GM12878 (cell line): ENCODE measurements around the gene TSPAN16. TPM values are rescaled to one million over a fixed set of nuclear protein-coding genes. Genes with fewer than 3 reads are reported as not detected.

Source experiments
- ATAC-seq: fragments of 200-7000 bp; cut with Tn5 transposase; 3 replicates; pipeline ENCODE4 v1.9.1; 2020; ENCODE audit warnings: mild to moderate bottlenecking, moderate library complexity
- Bru-seq: library from RNA; stranded (reverse); fragments of 400-500 nt; gene quantifications from one replicate; lab custom pipeline; 2021; lab: Mats Ljungman, UMichigan
- BruChase-seq, 2 experiments: library from RNA; stranded (reverse); fragments of 400-500 nt; gene quantifications; one replicate each; lab custom pipeline; 2021; lab: Mats Ljungman, UMichigan
- BruUV-seq: library from RNA; stranded (reverse); fragments of 400-500 nt; replicated peaks from 2 replicates; lab custom pipeline; 2021; lab: Mats Ljungman, UMichigan
- CTCF ChIA-PET: fragments of 300-600 bp; sonication (Branson Sonifier 250); formaldehyde crosslinking; extraction: SDS; loops from one replicate; lab custom pipeline; 2021; ENCODE audit warnings: inconsistent platforms; lab: Yijun Ruan, JAX
- POLR2A ChIA-PET: fragments of 350-600 bp; formaldehyde crosslinking; extraction: SDS; loops from one replicate; lab custom pipeline; 2021; ENCODE audit warnings: inconsistent platforms; lab: Charles Lee
- RAD21 ChIA-PET: fragments of 300-600 bp; sonication (Branson Sonifier 250); formaldehyde crosslinking; loops from one replicate; lab custom pipeline; 2023; ENCODE audit warnings: antibody characterized with exemption; ENCODE audit not compliant: unreplicated experiment; lab: Charles Lee
- SMC1A ChIA-PET: fragments of 300-600 bp; sonication (Branson Sonifier 250); formaldehyde crosslinking; loops from one replicate; lab custom pipeline; 2023; ENCODE audit not compliant: unreplicated experiment, uncharacterized antibody; lab: Charles Lee
- DNase-seq: peaks from one replicate; pipeline ENCODE4 v3.0.0-alpha.2; 2011; ENCODE audit warnings: low read depth, low spot score
- FAIRE-seq: peaks from 3 replicates; lab custom pipeline; 2011; peaks lifted over from hg19 to GRCh38; lab: Jason Lieb, UNC
- H2AFZ ChIP-seq: 2 replicates; pipeline ENCODE4 v1.6.0; 2011; ENCODE audit warnings: low read depth, low read length, control low read depth; ENCODE audit not compliant: control insufficient read depth
- H3K27ac ChIP-seq: 2 replicates; pipeline ENCODE4 v1.5.1; 2011; ENCODE audit warnings: control low read depth; ENCODE audit not compliant: control insufficient read depth, insufficient read depth
- H3K27me3 ChIP-seq, 2 experiments: replicated peaks in 1 of 2; 2 replicates each; pipeline versions ENCODE4 v1.6.0 to v1.6.1; 2011; ENCODE audit warnings: low read length in 1 of 2; ENCODE audit not compliant: control insufficient read depth in 2 of 2, insufficient read depth in 2 of 2
- H3K36me3 ChIP-seq, 2 experiments: 2 replicates each; pipeline ENCODE4 v1.5.1; 2011; ENCODE audit warnings: low read length in 1 of 2; ENCODE audit not compliant: control insufficient read depth in 2 of 2, insufficient read depth in 2 of 2
- H3K4me1 ChIP-seq: 2 replicates; pipeline ENCODE4 v1.6.1; 2011; ENCODE audit warnings: mild to moderate bottlenecking, low read length, moderate library complexity, mixed read lengths; ENCODE audit not compliant: control insufficient read depth, insufficient read depth
- H3K4me2 ChIP-seq: 2 replicates; pipeline ENCODE4 v1.6.0; 2011; ENCODE audit warnings: control low read depth; ENCODE audit not compliant: control insufficient read depth, insufficient read depth
- H3K4me3 ChIP-seq: fragments of 200-600 bp; sonication (generic); 2 replicates; pipeline ENCODE4 v1.5.1; 2016
- H3K79me2 ChIP-seq: 2 replicates; pipeline ENCODE4 v1.6.0; 2011; ENCODE audit warnings: low read length; ENCODE audit not compliant: control insufficient read depth, insufficient read depth
- H3K9ac ChIP-seq: 2 replicates; pipeline ENCODE4 v1.8.0; 2011; ENCODE audit warnings: low read length, control low read depth, mixed read lengths; ENCODE audit not compliant: control insufficient read depth, insufficient read depth
- H3K9me3 ChIP-seq: replicated peaks from 3 replicates; pipeline ENCODE4 v1.5.1; 2011; ENCODE audit warnings: mild to moderate bottlenecking, low read length; ENCODE audit not compliant: control insufficient read depth, insufficient read depth
- H4K20me1 ChIP-seq: 2 replicates; pipeline ENCODE4 v1.6.0; 2011; ENCODE audit not compliant: control insufficient read depth, insufficient read depth
- EED ChIP-seq: sonication (generic); IDR thresholded peaks from 2 replicates; pipeline ENCODE4 v1.6.1; 2016; ENCODE audit warnings: antibody characterized with exemption, low read depth
- WGBS: methylation state at CpG from one replicate; pipeline ENCODE4 v1.1.6; 2016; ENCODE audit warnings: low lambda C conversion rate; ENCODE audit not compliant: insufficient replicate concordance, insufficient coverage; ENCODE audit errors: missing lambda C conversion rate; 5-methylcytosine and 5-hydroxymethylcytosine counted together
- in situ Hi-C: fragments of 300-500 bp; cut with MboI; formaldehyde crosslinking; loops from 9 replicates; pipeline ENCODE4 v1.14.3; 2018; ENCODE audit warnings: mixed read lengths
- intact Hi-C: fragments of 100-400 bp; cut with micrococcal nuclease; formaldehyde crosslinking; loops from one replicate; pipeline ENCODE4 v1.14.2; 2022; ENCODE audit not compliant: unreplicated experiment
- long read RNA-seq, 2 experiments: library from polyadenylated mRNA; unstranded; transcript quantifications; one replicate each; pipeline ENCODE4 v2.0.0, GENCODE V29; 2019 to 2020
- polyA minus RNA-seq, 3 experiments: library from RNA; depleted of rRNA, polyadenylated mRNA; stranded (reverse); fragments of >200 nt; gene quantifications; 2 replicates each; pipeline ENCODE4 v1.2.3, GENCODE V29; 2011
- polyA plus RNA-seq, 11 experiments: library from polyadenylated mRNA; depleted of rRNA in 4 of 11; unstranded in 6 of 11; stranded (reverse) in 5 of 11; fragments of >200 nt; fragmentation: Nextera tagmentation in 4 of 11; fragmentation: Illumina TruSeq in 1 of 11; extraction: Ambion mirVana in 4 of 11; extraction: Trizol in 1 of 11; gene quantifications; 1 replicate in 1 of 11; 2 replicates in 10 of 11; pipeline versions ENCODE4 v1.2.1 to v1.2.3, GENCODE V29; 2011 to 2016; ENCODE audit warnings: inconsistent platforms in 2 of 11, missing spikeins in 2 of 11, low read depth in 1 of 11
- total RNA-seq, 4 experiments: library from RNA; depleted of rRNA in 3 of 4; stranded (reverse); fragments of >200 nt in 3 of 4; fragmentation: Illumina TruSeq in 1 of 4; extraction: Trizol in 1 of 4; gene quantifications; 2 replicates each; pipeline versions ENCODE4 v1.2.1 to v1.2.3, GENCODE V29; 2013 to 2021
- TF ChIP-seq, protein P1 (sequence below), 3 experiments: IDR thresholded peaks in 2 of 3; conservative IDR thresholded peaks in 1 of 3; 2 replicates each; pipeline ENCODE4 v1.5.1; 2011; ENCODE audit warnings: low read depth in 3 of 3, low read length in 3 of 3, mild to moderate bottlenecking in 3 of 3, control low read depth in 2 of 3, moderate library complexity in 2 of 3, inconsistent platforms in 1 of 3, mixed read lengths in 1 of 3; ENCODE audit not compliant: control insufficient read depth in 2 of 3, insufficient read depth in 1 of 3; ENCODE audit errors: extremely low read depth in 1 of 3

The TSPAN16 gene
- total RNA-seq (2013; cell fraction: nucleolus; rRNA removed), result not detected in 2 replicates
- total RNA-seq (2014; rRNA removed) (not detected in 2 replicates), total RNA-seq (2014; rRNA removed; fragmentation: Illumina TruSeq; extraction: Trizol) (not detected in 2 replicates), total RNA-seq (2021) (not detected in 2 replicates), polyA plus RNA-seq (2011; rRNA removed) (not detected in 2 replicates), polyA plus RNA-seq (2014; fragmentation: Illumina TruSeq; extraction: Trizol) (not detected in 2 replicates), polyA plus RNA-seq (2014; fragmentation: Nextera tagmentation; extraction: Ambion mirVana) (not detected), polyA plus RNA-seq (2014; rRNA removed) (not detected in 2 replicates), polyA plus RNA-seq (2016; fragmentation: Nextera tagmentation; extraction: Ambion mirVana) (not detected), polyA minus RNA-seq (2011; rRNA and poly(A)+ RNA removed) (not detected in 2 replicates), Bru-seq, nascent RNA (percentile 12 among the genes with signal in this experiment), BruChase-seq, experiment 1, labeled RNA remaining after a 6-hour chase (not detected), BruChase-seq, experiment 2, labeled RNA remaining after a 2-hour chase (not detected)
- not detected for polyA plus RNA-seq (2011; ENCODE audit: low read depth)
- not detected in 2 replicates for polyA plus RNA-seq (2011; cell fraction: cytosol; rRNA removed)
- not detected in 2 replicates for polyA plus RNA-seq (2011; cell fraction: nucleus; rRNA removed)
- polyA plus RNA-seq (2012), result not detected in 2 replicates
- not detected in 2 replicates for polyA minus RNA-seq (2011; cell fraction: cytosol; rRNA and poly(A)+ RNA removed)
- not detected in 2 replicates for polyA minus RNA-seq (2011; cell fraction: nucleus; rRNA and poly(A)+ RNA removed)
- long read RNA-seq, experiment 1, partial matches to known transcripts, result 0 of 5 reads
- long read RNA-seq, experiment 1, other reads (novel, unspliced or antisense), result 5 of 5 reads
- long read RNA-seq, experiment 2, partial matches to known transcripts, result 0 of 3 reads
- long read RNA-seq, experiment 2, other reads (novel, unspliced or antisense), result 3 of 3 reads

DNA sequence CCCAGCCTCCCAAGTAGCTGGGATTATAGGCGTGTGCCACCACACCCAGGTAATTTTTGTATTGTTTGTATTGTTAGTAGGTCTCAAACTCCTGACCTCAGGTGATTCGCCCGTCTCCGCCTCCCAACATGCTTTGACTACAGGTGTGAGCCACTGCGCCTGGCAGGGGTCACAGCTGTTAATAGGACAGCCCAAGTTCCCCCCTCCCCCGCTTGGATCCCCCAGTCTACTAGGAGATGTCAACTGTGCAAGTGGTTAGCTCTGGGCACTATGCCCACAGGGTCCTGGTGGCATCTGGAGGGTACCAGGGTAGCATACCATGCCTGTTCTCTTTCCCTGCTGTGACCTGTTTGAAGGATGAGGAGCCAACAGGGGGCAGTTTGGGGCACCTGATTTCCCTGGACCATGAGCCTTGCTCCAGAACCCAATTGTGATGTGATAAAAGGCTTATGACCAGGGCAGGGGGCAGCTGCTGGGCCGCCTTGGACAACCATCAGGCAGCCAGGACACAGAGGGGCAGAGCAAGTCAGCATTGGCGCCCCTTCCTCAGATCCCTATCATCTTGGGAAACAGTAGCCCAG is at the start of gene TSPAN16:
TSS of gene TSPAN16 (plus strand) at position 496 of the 581 bp plus-strand sequence. CDS start 138 bp downstream, outside the sequence.
- intact Hi-C loops (no loop called here), in situ Hi-C loops (loop anchor here (10.0 kb wide), 1 partner anchor 179 kb away; no protein-coding TSS in a partner anchor)
- ATAC-seq (no peak), FAIRE-seq (no peak), DNase-seq (no peak)
- Histone ChIP-seq H3K4me2 (no peak within 1 kb of the TSS), H3K4me3 (no peak within 1 kb of the TSS), H3K27ac (no peak within 1 kb of the TSS), H3K9ac (no peak within 1 kb of the TSS), H4K20me1 (no peaks in the 10 kb centered on the region), H3K27me3 (no peaks in the 10 kb centered on the region), H3K36me3 (no peaks in the 10 kb centered on the region), H3K4me1 (peaks cover 7% of the 10 kb centered on the region), H3K9me3 (no peaks in the 10 kb centered on the region), H3K79me2 (no peaks in the 10 kb centered on the region), H2AFZ (no peak within 1 kb of the TSS)
- no TSS peak for BruUV-seq
- CTCF ChIA-PET, result interaction anchor here (1.2 to 5.2 kb wide), 5 partner anchors 28 to 187 kb away, joined by 3 to 51 read pairs (median 8); partner anchors contain the start of genes EPOR and SWSAP1
- 57% methylated on average over 8 of the region's 8 CpGs for WGBS
- no peak for TF ChIP-seq EED
- TF ChIP-seq, protein P1, sequence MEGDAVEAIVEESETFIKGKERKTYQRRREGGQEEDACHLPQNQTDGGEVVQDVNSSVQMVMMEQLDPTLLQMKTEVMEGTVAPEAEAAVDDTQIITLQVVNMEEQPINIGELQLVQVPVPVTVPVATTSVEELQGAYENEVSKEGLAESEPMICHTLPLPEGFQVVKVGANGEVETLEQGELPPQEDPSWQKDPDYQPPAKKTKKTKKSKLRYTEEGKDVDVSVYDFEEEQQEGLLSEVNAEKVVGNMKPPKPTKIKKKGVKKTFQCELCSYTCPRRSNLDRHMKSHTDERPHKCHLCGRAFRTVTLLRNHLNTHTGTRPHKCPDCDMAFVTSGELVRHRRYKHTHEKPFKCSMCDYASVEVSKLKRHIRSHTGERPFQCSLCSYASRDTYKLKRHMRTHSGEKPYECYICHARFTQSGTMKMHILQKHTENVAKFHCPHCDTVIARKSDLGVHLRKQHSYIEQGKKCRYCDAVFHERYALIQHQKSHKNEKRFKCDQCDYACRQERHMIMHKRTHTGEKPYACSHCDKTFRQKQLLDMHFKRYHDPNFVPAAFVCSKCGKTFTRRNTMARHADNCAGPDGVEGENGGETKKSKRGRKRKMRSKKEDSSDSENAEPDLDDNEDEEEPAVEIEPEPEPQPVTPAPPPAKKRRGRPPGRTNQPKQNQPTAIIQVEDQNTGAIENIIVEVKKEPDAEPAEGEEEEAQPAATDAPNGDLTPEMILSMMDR (IDR thresholded peaks at IDR 0.05 in 2 of 3, conservative IDR thresholded peaks at IDR 0.05 in 1 of 3; ENCODE audit: control insufficient read depth in 2 of 3, extremely low read depth in 1 of 3, insufficient read depth in 1 of 3, low read depth in 3 of 3, low read length in 3 of 3), result peak in 2 of 3 experiments; percentile 8 to 17; a peak in 2 of 6 replicates
- POLR2A ChIA-PET, result no interaction called here
- SMC1A ChIA-PET, result interaction anchor here (1.0 to 3.3 kb wide), 6 partner anchors 9 to 187 kb away, joined by 3 to 23 read pairs (median 6); partner anchors contain the start of genes CCDC159, RAB3D, SWSAP1 and TMEM205
- RAD21 ChIA-PET, result interaction anchor here (0.6 to 1.5 kb wide), 7 partner anchors 21 to 187 kb away, joined by 3 to 7 read pairs (median 4); partner anchors contain the start of gene SWSAP1
